Measurements from ENCODE around the gene YPEL2.

The YPEL2 gene

DNA sequence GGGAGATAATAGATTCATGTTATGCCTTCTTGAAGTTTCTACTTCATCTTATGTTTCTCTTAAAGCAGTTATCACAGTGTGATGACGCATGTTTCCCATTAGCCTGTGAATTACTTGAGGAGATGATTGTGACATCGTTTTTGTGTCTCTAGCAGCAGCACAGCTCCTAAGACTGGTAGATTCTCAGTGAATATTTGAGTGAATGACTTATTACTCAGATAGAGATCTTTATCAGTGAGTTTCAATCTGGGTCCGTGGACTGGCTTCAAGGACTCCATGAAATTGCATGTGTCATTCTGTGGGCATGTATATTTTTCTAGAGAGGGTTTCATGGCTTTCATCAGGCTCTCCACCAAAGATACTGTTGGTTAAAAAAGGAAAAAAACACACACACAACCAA lies 29.9 kb downstream of the YPEL2 start:
- H3K27me3 Mint-ChIP-seq = no peaks in the 10 kb centered on the region
- DNase-seq (no peak), ATAC-seq (peak; percentile 63)
- H3K9me3 Mint-ChIP-seq = no peaks in the 10 kb centered on the region
- H3K4me3 Mint-ChIP-seq = peak overlapping the region; percentile 65
- H3K36me3 Mint-ChIP-seq (ENCODE audit: low read depth) = peaks cover 7% of the 10 kb centered on the region
- H3K4me1 Mint-ChIP-seq = peaks cover 78% of the 10 kb centered on the region
- peak overlapping the region; percentile 93 for H3K27ac Mint-ChIP-seq

DNA sequence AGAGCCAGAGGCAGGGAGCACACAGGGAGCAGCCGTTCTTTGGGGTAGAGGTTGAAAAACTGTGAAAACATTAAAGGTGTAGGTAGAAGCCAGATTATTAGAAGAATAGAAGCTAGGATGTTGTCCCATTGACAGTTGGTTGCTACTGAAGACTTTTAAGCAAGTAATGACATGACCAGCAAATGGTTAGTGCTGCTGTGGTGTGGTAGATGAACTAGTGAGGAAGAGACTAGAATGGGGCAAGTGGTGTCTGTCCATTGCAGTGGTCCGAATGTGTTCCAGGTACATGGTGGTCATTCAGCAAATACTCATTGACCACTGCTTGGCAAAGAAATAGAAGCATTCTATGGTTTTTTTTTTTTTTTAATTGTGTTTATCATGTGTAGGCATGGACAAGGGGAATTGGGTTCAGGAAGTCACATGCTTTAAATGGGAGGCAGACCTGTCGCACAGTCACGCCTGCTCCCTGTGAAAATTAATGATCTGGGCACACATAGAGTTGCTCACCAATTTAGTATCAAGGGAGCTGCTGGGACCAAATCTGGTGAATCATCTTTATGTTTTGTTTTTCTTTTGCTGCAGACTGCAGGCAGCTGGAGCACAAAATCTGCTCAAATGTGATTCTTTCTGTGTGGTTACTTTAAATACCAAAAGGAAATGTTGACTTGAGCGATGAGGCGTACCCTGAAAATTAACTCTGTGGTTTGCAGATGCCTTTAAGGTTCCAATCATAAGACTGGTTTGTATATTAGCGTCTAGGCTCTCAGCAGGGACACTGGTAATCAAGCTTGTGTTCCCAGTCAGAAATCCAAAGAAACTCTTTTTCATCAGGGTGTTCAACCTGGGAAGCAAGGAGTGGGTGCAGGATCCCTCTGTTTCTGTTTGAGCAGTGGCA lies 30.7 kb downstream of the YPEL2 start:
- no peak for DNase-seq
- H3K4me1 Mint-ChIP-seq = peaks cover 86% of the 10 kb centered on the region

GRCh38 chr17:59362811-59363205 lies 31.4 kb downstream of the YPEL2 start:
- Mint-ChIP-seq H3K9me3 (no peaks in the 10 kb centered on the region), H3K27me3 (no peaks in the 10 kb centered on the region), H3K4me3 (peak overlapping the region; percentile 65), H3K36me3 (ENCODE audit: low read depth) (no peaks in the 10 kb centered on the region), H3K27ac (peak overlapping the region; percentile 93), H3K4me1 (peaks cover 89% of the 10 kb centered on the region)
- ATAC-seq (no peak), DNase-seq (no peak)

More for the DNA sequence above, 30.7 kb downstream of the YPEL2 start:
- no peaks in the 10 kb centered on the region for H3K9me3 Mint-ChIP-seq
- H3K4me3 Mint-ChIP-seq = peak overlapping the region; percentile 65
- peak overlapping the region; percentile 93 for H3K27ac Mint-ChIP-seq
- peaks cover under 1% of the 10 kb centered on the region for H3K36me3 Mint-ChIP-seq (ENCODE audit: low read depth)
- no peaks in the 10 kb centered on the region for H3K27me3 Mint-ChIP-seq
- ATAC-seq = peak; percentile 76

DNA sequence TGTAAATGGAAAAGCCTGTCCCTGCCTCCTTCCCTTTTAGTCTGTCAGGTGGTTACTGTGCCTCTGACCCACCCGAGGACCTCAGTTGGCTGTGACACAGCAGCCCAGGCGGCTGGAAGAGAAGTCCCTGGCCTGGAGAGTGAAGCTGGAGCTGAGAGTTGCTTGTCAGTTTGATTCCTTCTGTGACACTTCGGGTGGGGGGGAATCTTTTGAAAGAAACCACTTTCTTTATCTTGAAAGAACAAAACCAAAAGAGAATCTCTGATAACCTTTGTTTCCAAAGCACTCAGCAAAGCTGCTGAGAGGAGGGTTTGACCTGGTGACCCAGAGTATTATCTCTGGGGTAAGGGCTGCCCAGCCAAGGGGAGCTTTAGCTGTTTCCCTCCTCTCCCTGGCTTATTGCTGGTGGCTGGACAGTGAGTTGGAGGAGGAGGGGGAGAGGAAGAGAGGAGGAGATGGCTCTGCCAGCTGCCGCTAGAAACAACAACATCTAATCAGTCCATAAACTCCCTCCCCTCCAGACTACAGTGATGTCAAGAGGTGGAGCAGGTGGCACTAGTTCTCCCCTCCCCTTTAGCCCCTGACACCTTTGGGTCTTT lies 34.0 kb downstream of the YPEL2 start:
- H3K36me3 Mint-ChIP-seq (ENCODE audit: low read depth) = no peaks in the 10 kb centered on the region
- H3K4me3 Mint-ChIP-seq = peak overlapping the region; percentile 13
- H3K9me3 Mint-ChIP-seq = no peaks in the 10 kb centered on the region
- peaks cover 78% of the 10 kb centered on the region for H3K4me1 Mint-ChIP-seq
- no peak for DNase-seq
- peak overlapping the region; percentile 58 for H3K27ac Mint-ChIP-seq
- no peaks in the 10 kb centered on the region for H3K27me3 Mint-ChIP-seq
- peak; percentile 6 for ATAC-seq

- no peaks in the 10 kb centered on the region for H3K9me3 Mint-ChIP-seq
- peaks cover 78% of the 10 kb centered on the region for H3K4me1 Mint-ChIP-seq
- H3K36me3 Mint-ChIP-seq (ENCODE audit: low read depth) = no peaks in the 10 kb centered on the region
- ATAC-seq (no peak), DNase-seq (no peak)
- H3K27me3 Mint-ChIP-seq = no peaks in the 10 kb centered on the region
- H3K27ac Mint-ChIP-seq = peak overlapping the region; percentile 56
- no peak overlapping the region for H3K4me3 Mint-ChIP-seq
Measured at GRCh38 chr17:59366040-59366757, 34.7 kb downstream of the YPEL2 start.

GRCh38 chr17:59366773-59367656 lies 35.6 kb downstream of the YPEL2 start:
- H3K27ac Mint-ChIP-seq = peak overlapping the region; percentile 56
- no peak overlapping the region for H3K4me3 Mint-ChIP-seq
- H3K36me3 Mint-ChIP-seq (ENCODE audit: low read depth) = no peaks in the 10 kb centered on the region
- no peaks in the 10 kb centered on the region for H3K27me3 Mint-ChIP-seq
- DNase-seq (no peak), ATAC-seq (no peak)
- no peaks in the 10 kb centered on the region for H3K9me3 Mint-ChIP-seq
- H3K4me1 Mint-ChIP-seq = peaks cover 78% of the 10 kb centered on the region

DNA sequence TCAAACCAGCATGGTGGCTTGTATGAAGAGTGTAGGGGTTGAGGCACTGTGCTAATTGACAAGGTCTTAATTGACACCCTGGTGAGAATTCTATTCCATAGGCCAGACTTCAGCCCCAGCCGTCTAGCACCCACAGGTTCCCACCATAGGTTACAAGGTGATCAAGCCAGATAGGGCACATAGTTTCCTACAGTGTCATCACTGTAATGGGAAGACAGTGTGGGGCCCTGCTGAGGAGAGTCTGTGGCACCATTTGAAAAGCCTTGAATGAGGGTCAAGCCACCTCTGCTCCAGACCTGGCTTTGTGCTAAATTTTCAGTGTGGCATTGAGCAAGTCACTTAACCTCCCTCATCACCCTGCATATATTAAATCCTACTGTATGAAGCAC lies 36.2 kb downstream of the YPEL2 start:
- Mint-ChIP-seq H3K27ac (peak overlapping the region; percentile 56), H3K36me3 (ENCODE audit: low read depth) (no peaks in the 10 kb centered on the region), H3K27me3 (no peaks in the 10 kb centered on the region), H3K9me3 (no peaks in the 10 kb centered on the region), H3K4me1 (peaks cover 78% of the 10 kb centered on the region), H3K4me3 (no peak overlapping the region)
- DNase-seq = no peak
- peak; percentile 34 for ATAC-seq

DNA sequence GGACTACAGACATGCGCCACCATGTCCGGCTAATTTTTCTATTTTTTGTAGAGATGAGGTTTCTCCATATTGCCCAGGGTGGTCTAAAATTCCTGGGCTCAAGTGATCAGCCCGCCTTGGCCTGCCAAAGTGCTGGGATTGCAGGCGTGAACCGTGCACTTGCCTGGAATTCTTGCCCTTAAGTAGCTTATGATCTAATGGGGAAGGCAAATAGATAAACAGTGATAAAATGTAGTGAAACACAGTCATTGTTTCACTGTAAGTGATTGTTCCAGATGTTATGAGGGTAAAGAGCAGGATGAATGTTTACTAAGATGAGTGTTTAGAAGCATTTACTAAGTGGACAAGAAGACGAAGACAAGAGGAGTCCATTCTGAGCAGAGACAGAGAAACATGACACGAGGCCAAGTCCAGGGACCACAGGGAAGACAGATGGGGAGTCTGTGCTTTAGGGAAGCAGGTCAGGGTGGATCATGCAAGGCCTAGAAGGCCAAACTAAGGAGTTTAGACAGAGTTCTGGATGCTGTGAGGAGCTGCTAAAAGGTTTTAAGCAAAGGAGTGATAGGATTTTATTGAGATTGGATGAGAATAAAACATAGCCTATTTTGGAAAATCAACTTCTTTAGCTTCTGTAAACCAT lies 36.9 kb downstream of the YPEL2 start:
- Mint-ChIP-seq H3K27me3 (no peaks in the 10 kb centered on the region), H3K4me1 (peaks cover 81% of the 10 kb centered on the region), H3K27ac (peak overlapping the region; percentile 0)

DNA sequence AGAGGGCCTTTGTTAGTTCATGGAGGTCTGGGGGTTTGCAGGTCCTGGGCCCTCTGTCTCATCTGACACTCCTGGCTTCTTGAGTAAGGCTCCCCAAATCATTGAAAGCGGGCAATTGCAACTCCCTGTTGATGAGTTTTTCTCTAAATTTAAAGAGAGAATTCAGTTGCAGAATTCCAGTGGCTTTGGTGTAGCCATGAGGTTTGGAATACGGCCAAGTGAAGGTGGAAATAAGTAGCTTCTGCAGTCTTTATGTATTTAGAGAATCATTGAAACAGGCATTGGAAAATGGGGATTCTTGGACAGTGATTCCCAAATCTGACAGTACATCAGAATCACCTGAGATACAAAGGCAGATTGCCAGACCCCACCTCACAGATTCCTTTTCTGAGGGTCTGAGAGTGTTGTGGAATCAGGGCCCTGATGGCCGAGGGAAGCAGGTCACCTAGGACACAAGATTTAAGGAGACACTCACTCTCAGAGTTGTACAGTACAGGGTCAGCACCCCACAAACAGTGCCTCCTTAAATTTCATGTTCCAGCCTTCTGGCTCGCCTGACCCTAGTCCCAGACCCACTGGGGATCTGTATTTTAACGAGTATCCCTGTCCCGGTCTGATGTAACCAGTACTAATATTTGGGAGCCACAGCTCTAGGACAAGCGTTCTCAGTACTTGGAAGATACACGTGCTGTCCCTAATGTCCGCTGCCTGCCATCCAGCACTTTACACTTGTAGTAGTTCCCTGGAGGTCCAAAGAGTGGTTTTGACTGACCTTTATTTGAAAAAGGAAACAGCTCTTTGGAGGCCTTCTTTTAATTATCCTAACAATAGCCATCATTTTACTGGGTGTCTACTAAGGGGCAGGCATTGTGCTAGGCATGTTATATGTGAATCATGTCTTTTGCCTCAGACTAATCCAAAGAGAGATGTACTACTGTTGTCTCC lies 37.8 kb downstream of the YPEL2 start:
- no peaks in the 10 kb centered on the region for H3K9me3 Mint-ChIP-seq
- DNase-seq (no peak), ATAC-seq (no peak)
- peaks cover 81% of the 10 kb centered on the region for H3K4me1 Mint-ChIP-seq
- peaks cover 3% of the 10 kb centered on the region for H3K36me3 Mint-ChIP-seq (ENCODE audit: low read depth)
- H3K27me3 Mint-ChIP-seq = no peaks in the 10 kb centered on the region
- H3K27ac Mint-ChIP-seq = no peak overlapping the region
- no peak overlapping the region for H3K4me3 Mint-ChIP-seq

More for the DNA sequence above, 36.9 kb downstream of the YPEL2 start:
- DNase-seq (no peak), ATAC-seq (no peak)
- H3K9me3 Mint-ChIP-seq = no peaks in the 10 kb centered on the region
- H3K36me3 Mint-ChIP-seq (ENCODE audit: low read depth) = peaks cover 2% of the 10 kb centered on the region
- H3K4me3 Mint-ChIP-seq = no peak overlapping the region

DNA sequence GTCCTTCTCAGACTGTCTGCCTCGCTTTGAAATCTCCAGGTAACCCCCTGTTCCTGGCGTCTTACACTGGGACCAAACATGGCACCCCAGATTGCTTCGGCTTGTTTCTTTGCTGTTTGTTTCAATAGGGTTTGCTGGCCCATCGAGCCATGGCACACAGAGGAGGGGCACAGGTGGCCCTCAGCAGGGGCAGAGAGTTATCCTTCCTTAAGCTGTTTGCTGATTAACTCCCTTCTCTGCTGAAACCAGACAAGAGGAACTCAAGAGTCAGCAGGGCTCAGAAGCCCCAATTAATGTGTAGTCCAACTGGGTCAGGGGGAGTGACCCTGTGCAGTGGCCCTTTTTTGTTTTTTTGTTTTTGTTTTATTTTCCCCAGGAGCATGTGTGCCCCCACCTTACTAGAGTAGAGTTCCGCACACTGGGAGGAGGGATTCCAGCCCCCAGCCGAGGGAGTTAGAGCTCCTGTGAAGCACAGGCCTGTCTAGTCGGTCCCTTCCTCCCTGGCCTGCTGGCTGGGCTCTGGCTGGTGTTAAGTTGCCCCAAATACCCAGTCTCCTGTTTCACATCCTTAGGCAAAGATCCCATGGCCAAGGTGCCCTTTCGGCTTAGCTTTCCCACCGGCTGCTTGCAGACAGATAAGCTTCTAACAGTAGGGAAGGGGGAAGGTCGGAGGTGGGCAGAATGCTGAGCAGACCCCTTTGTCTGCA lies 39.3 kb downstream of the YPEL2 start:
- H3K27me3 Mint-ChIP-seq = no peaks in the 10 kb centered on the region
- peaks cover 81% of the 10 kb centered on the region for H3K4me1 Mint-ChIP-seq
- no peaks in the 10 kb centered on the region for H3K9me3 Mint-ChIP-seq
- H3K4me3 Mint-ChIP-seq = no peak overlapping the region
- peak overlapping the region; percentile 65 for H3K27ac Mint-ChIP-seq
- peaks cover 3% of the 10 kb centered on the region for H3K36me3 Mint-ChIP-seq (ENCODE audit: low read depth)
- DNase-seq = no peak
- no peak for ATAC-seq

DNA sequence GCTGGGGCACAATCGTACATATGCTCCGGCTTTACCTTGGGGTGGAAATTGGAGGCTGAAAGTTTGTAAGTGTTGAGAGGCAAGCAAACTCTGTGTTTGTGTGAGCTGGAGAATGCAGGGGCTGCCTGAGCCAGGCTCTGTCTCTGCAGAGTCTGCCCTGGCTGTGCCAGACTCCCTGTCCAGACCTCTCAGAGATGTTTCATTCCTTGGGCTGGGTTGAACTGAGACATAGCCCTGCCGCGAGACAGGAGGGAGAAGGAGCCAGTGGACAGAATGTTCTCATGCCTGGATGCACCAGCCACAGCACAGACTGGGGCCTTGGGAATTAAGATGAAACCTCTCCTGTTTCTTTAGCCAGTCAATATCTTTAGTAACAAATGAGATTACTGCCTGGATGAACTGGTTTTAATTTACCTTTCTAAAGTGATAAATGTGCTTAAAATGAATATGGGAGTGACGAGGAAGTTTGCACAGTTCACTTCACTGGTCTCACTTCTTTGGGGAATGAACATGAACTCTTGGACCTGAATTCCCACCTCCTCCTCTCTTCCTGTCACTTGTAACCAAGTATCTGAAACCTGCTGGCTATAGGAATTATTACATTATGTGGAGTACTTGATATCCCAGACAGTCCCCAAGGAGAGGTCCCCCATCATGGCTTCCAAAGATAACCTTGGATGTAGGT lies 40.1 kb downstream of the YPEL2 start:
- no peak for ATAC-seq
- H3K4me3 Mint-ChIP-seq = no peak overlapping the region
- peaks cover 81% of the 10 kb centered on the region for H3K4me1 Mint-ChIP-seq
- H3K27ac Mint-ChIP-seq = peak overlapping the region; percentile 89
- H3K27me3 Mint-ChIP-seq = no peaks in the 10 kb centered on the region
- no peaks in the 10 kb centered on the region for H3K9me3 Mint-ChIP-seq
- DNase-seq = no peak
- H3K36me3 Mint-ChIP-seq (ENCODE audit: low read depth) = peaks cover 3% of the 10 kb centered on the region

GRCh38 chr17:59372138-59372751 lies 40.8 kb downstream of the YPEL2 start:
- H3K9me3 Mint-ChIP-seq = no peaks in the 10 kb centered on the region
- H3K4me1 Mint-ChIP-seq = peaks cover 74% of the 10 kb centered on the region
- peak overlapping the region; percentile 42 for H3K4me3 Mint-ChIP-seq
- peak overlapping the region; percentile 89 for H3K27ac Mint-ChIP-seq
- no peaks in the 10 kb centered on the region for H3K27me3 Mint-ChIP-seq
- peaks cover 3% of the 10 kb centered on the region for H3K36me3 Mint-ChIP-seq (ENCODE audit: low read depth)
- DNase-seq (no peak), ATAC-seq (peak; percentile 75)
